Epithelial cell of esophagus (primary cell): ENCODE data around the gene EIF4G2.
A peak's percentile ranks its signal among the peaks of the same experiment; 100 is the strongest.

ENCODE experiments used
- DNase-seq: peaks from one replicate; pipeline ENCODE4 v3.0.0; 2010; ENCODE audit warnings: low read depth
- H3K4me3 ChIP-seq: 2 replicates; pipeline ENCODE4 v1.5.1; 2011; ENCODE audit warnings: mild to moderate bottlenecking, low read length, control low read depth
- TF ChIP-seq, protein P1 (sequence below): IDR thresholded peaks from 2 replicates; pipeline ENCODE4 v1.5.1; 2011; ENCODE audit warnings: low read depth, mild to moderate bottlenecking, low read length, control low read depth, inconsistent platforms; ENCODE audit not compliant: insufficient read depth; ENCODE audit errors: missing control alignments

The EIF4G2 gene

DNA sequence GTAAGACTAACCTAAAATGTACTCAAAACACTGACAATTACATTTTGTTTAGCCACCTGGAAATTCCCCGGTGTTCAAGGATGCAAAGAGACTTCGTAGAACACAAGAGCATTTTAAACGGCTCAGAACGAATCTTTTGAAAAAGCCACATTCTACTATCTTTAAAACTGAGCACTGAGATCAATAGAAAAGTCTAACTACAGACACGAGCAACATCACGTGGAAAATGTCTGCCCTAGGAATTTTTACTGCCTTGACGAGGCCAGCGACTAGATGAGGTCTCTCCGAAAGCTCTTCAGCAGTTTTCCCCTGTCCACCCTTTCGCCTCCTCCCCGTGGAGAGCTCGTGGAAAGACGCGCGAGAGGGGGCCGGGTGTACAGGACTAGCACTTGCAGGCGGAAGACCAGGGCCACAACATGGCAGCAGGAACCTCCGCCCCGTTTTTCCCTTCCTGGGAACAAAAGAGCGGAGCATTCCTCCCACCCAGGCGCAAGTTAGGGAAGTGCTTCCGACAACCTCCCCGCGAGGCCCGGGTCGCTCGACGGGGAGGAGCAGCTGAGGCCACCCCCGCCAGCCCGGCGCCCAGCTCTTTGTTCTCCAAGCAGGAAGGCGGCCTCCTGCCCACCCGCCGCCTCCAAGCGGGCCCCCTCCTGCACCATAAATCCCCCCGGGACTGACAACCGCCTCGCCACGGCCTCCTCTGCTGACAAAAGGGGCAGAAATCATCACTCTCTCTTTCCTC, 1.1 kb downstream of the EIF4G2 start:
- DNase-seq = peak; percentile 50
- TF ChIP-seq, protein P1, sequence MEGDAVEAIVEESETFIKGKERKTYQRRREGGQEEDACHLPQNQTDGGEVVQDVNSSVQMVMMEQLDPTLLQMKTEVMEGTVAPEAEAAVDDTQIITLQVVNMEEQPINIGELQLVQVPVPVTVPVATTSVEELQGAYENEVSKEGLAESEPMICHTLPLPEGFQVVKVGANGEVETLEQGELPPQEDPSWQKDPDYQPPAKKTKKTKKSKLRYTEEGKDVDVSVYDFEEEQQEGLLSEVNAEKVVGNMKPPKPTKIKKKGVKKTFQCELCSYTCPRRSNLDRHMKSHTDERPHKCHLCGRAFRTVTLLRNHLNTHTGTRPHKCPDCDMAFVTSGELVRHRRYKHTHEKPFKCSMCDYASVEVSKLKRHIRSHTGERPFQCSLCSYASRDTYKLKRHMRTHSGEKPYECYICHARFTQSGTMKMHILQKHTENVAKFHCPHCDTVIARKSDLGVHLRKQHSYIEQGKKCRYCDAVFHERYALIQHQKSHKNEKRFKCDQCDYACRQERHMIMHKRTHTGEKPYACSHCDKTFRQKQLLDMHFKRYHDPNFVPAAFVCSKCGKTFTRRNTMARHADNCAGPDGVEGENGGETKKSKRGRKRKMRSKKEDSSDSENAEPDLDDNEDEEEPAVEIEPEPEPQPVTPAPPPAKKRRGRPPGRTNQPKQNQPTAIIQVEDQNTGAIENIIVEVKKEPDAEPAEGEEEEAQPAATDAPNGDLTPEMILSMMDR = no peak
- peak overlapping the region; percentile 97 for H3K4me3 ChIP-seq

DNA sequence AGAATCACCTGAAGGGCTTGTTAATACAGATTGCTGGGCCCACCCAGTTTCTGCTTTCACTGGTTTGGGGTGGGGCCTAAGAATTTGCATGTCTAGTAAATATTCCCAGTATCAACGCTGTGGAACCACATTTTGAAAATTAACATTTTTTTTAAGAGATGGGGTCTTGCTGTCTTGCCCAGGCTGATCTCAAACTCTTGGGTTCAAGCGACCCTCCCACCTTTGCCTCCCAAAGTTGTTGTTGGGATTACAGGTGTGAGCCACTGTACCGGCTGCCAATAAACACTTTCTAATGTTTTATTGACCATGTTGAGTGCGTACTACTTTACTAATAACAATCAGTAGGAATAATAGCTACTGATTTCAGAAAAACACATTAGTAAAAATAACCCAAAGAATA, 2.5 kb downstream of the EIF4G2 start:
- TF ChIP-seq, protein P1 = no peak
- DNase-seq = no peak
- peak overlapping the region; percentile 97 for H3K4me3 ChIP-seq

DNA sequence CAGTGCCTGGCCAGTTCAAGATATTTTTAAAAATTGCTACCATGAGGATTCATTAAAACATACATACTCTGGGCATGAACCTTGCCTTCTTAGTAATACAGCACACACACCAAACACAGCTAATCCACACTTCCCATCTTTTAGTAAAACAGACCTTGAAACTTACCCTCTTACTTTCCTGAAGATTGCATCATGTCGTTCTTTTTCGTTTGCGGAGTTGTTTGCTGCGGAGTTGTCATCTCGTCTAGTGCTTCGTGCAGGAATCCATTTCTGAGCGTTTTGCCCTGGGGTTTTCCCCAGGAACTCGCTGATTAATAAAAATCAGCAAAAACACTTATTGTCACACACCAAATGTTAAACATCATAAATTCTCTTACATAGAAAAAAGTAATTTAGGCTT, 3.0 kb downstream of the EIF4G2 start:
- H3K4me3 ChIP-seq = peak overlapping the region; percentile 97
- no peak for DNase-seq
- TF ChIP-seq, protein P1 = no peak

DNA sequence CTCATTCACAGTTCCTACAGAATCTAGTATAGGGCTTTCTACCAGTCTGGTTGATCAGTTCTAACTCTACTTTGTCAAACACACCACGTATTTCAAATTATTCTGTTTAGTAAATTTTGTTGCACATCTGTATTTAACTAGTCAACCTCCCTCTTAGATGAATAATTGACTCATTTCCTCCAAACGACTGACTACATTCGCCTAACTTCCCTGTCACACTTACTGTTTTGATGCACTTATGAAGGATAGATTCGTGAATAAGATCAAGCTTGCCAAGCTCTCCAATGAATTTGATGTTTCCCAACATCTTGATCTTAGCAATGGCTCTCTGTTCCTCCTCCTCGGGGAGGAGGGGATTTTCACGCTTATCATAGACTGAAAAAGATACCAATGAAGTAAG, 5.0 kb downstream of the EIF4G2 start:
- H3K4me3 ChIP-seq = no peak overlapping the region
- TF ChIP-seq, protein P1 = no peak
- DNase-seq = no peak

DNA sequence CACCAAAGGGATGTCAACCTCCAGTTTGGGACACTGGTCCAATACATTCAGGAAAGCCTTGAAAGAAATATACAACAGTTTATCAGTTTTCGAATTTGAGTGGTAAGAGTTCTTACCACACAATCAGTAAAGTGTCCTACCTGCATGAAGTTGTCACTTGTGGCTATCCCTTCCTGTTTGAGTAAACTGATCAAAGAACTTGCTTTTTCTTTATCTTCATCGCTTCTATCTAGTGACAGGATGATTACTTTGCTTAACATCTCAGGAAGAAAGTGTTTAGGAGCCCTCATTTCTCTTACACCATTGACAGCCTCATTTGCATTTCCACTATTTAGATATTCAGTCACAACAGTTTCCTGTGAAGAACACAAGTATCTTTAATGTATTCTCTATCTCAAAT, 8.4 kb downstream of the EIF4G2 start:
- H3K4me3 ChIP-seq = no peak overlapping the region
- DNase-seq = no peak
- TF ChIP-seq, protein P1 = no peak

DNA sequence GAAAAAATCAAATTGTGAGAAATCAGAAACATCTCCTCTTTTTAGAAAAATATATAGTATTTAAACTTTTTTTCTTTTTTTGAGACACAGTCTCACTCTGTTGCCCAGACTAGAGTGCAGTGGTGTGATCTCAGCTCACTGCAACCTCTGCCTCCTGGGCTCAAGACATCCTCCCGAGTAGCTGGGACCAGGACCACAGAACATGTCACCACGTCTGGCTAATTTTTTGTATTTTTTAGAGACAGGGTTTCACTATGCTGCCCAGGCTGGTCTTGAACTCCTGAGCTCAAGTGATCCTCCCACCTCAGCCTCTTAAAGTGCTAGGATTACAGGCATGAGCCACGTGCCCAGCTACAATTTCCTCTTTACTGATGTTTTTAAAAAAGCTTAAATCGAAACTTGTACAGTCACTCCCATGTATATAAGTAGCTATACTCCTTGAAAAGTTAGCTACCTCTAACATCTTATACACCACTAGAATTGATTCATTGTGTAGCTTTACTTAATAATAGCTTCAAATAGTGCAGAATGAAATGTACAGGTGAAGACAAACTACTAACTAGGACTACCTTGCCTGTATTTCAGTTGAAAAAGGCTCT, 10.3 kb downstream of the EIF4G2 start:
- no peak for DNase-seq
- H3K4me3 ChIP-seq = no peak overlapping the region
- TF ChIP-seq, protein P1 = no peak

DNA sequence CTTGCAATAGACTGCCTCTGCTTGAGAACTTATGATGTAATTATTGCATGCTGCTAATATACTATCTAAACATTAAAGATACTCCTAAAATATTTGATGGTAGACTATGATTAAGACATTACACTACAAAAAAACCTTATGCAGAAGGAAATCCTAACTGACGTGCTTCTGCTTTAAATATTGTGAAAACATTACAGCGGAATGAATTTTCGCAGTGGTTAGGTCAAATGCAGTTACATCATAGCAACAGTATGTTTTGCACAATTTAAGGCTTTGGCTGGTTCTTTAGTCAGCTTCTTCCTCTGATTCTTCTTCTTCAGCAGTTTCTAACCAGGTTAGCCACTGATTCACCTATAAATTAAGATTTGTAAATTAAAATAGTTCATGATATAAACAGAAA, 11.2 kb downstream of the EIF4G2 start:
- no peak for DNase-seq
- no peak overlapping the region for H3K4me3 ChIP-seq
- TF ChIP-seq, protein P1 = no peak
